ENCODE data around the gene ARAP1.

The ARAP1 gene

DNA sequence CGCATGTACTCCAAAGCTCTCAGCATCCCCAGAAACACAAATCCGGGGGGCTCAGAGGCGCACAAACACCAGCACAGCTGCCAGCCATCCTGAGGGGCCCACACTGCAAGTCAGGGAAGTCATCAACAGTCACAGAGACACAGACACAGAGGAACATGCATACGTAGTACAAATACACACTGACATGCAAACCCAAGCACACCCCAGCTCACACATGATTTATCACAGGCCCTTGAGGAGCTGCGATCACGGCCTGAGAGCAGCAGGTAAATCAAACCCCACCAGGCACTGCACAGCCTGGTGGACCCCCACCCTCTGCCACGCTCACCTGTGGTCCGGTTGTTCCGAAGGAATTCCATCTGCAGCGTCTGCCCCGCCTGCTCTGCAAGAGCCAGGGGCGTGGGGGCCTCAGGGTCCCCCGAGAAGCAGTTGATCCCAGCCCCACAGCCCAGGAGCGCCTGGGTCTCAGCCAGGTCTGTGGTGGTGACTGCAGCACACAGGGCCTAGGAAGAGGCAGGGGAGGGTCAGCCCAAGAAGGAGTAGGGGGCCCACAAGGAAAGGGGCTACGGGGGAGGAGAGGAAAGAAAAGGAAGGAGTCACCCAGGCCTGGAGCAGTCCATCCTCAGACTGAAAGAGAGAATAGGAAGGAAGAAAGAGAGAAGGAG is 49.5 kb downstream of the ARAP1 start:
- no peak overlapping the region for H3K4me3 ChIP-seq (ENCODE audit: low read depth, low read length)
- no peak for TF ChIP-seq POLR2A (IDR thresholded peaks at IDR 0.05; ENCODE audit: extremely low read depth, insufficient read length)
- TF ChIP-seq, protein P1, sequence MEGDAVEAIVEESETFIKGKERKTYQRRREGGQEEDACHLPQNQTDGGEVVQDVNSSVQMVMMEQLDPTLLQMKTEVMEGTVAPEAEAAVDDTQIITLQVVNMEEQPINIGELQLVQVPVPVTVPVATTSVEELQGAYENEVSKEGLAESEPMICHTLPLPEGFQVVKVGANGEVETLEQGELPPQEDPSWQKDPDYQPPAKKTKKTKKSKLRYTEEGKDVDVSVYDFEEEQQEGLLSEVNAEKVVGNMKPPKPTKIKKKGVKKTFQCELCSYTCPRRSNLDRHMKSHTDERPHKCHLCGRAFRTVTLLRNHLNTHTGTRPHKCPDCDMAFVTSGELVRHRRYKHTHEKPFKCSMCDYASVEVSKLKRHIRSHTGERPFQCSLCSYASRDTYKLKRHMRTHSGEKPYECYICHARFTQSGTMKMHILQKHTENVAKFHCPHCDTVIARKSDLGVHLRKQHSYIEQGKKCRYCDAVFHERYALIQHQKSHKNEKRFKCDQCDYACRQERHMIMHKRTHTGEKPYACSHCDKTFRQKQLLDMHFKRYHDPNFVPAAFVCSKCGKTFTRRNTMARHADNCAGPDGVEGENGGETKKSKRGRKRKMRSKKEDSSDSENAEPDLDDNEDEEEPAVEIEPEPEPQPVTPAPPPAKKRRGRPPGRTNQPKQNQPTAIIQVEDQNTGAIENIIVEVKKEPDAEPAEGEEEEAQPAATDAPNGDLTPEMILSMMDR (IDR thresholded peaks at IDR 0.05; ENCODE audit: low read depth, low read length): no peak
- no peak for TF ChIP-seq MYC (IDR thresholded peaks at IDR 0.05; ENCODE audit: low read depth, low read length)
- TF ChIP-seq, protein P2, sequence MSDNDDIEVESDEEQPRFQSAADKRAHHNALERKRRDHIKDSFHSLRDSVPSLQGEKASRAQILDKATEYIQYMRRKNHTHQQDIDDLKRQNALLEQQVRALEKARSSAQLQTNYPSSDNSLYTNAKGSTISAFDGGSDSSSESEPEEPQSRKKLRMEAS (IDR thresholded peaks at IDR 0.05; ENCODE audit: low read depth, low read length): no peak
- DNase-seq (ENCODE audit: low read depth): no peak

- DNase-seq (ENCODE audit: low read depth): no peak
- H3K4me3 ChIP-seq (ENCODE audit: low read depth, low read length): no peak overlapping the region
- no peak for TF ChIP-seq POLR2A (IDR thresholded peaks at IDR 0.05; ENCODE audit: extremely low read depth, insufficient read length)
- TF ChIP-seq, protein P1 (IDR thresholded peaks at IDR 0.05; ENCODE audit: low read depth, low read length): no peak
- no peak for TF ChIP-seq MYC (IDR thresholded peaks at IDR 0.05; ENCODE audit: low read depth, low read length)
- TF ChIP-seq, protein P2 (IDR thresholded peaks at IDR 0.05; ENCODE audit: low read depth, low read length): no peak
These were observed 50.1 kb downstream of the ARAP1 start for GRCh38 chr11:72702096-72702495.

- DNase-seq (ENCODE audit: low read depth): no peak
- H3K4me3 ChIP-seq (ENCODE audit: low read depth, low read length): no peak overlapping the region
- TF ChIP-seq, protein P1 (IDR thresholded peaks at IDR 0.05; ENCODE audit: low read depth, low read length): no peak
- TF ChIP-seq MYC (IDR thresholded peaks at IDR 0.05; ENCODE audit: low read depth, low read length) (no peak), POLR2A (IDR thresholded peaks at IDR 0.05; ENCODE audit: extremely low read depth, insufficient read length) (no peak)
- TF ChIP-seq, protein P2 (IDR thresholded peaks at IDR 0.05; ENCODE audit: low read depth, low read length): no peak
These were observed 50.7 kb downstream of the ARAP1 start for GRCh38 chr11:72701466-72701865.

DNA sequence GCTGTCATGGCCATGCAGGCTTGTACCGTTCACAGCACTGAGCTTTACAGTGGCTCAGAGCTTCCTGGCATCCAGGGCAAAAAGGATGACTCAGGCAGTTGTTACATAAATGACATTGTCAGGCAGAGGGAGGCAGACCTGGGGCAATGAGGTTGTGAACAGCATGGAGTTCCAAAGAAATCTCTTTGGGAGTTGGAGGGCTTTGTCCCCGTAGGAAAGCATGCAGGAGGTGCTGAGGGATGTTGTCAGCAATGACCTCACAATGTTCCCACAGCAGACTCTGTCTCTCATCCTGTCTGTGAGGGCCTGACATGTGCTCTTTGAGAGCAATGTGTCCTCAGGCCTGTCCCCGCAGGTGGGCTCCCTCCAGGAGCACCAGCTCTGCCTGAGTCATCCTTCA is 52.1 kb downstream of the ARAP1 start:
- no peak for DNase-seq (ENCODE audit: low read depth)
- TF ChIP-seq MYC (IDR thresholded peaks at IDR 0.05; ENCODE audit: low read depth, low read length): no peak
- TF ChIP-seq, protein P1 (IDR thresholded peaks at IDR 0.05; ENCODE audit: low read depth, low read length): no peak
- no peak for TF ChIP-seq POLR2A (IDR thresholded peaks at IDR 0.05; ENCODE audit: extremely low read depth, insufficient read length)
- TF ChIP-seq, protein P2 (IDR thresholded peaks at IDR 0.05; ENCODE audit: low read depth, low read length): no peak
- no peak overlapping the region for H3K4me3 ChIP-seq (ENCODE audit: low read depth, low read length)

DNA sequence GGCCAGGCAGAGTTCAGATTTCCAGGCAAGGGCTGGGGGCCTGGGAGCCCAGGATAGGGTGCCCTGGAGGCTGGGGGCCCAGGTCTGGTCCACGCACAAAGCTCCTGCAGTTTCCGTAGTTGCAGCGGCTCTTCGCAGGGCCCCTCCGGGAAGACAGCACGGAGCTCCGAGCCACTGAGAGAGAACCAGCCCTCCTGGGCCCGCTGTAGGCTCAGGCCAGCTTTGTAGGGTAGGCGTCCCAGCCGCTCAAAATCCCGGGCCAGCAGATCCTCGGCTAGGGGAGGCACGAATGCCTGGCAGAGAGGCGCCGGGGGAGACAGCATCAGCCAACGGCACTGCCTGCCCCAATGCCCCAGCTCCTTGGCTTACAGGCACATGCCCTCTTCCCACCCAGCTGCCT is 54.4 kb downstream of the ARAP1 start:
- no peak for DNase-seq (ENCODE audit: low read depth)
- H3K4me3 ChIP-seq (ENCODE audit: low read depth, low read length): no peak overlapping the region
- TF ChIP-seq MYC (IDR thresholded peaks at IDR 0.05; ENCODE audit: low read depth, low read length) (no peak), POLR2A (IDR thresholded peaks at IDR 0.05; ENCODE audit: extremely low read depth, insufficient read length) (no peak)
- TF ChIP-seq, protein P2 (IDR thresholded peaks at IDR 0.05; ENCODE audit: low read depth, low read length): no peak
- TF ChIP-seq, protein P1 (IDR thresholded peaks at IDR 0.05; ENCODE audit: low read depth, low read length): no peak
